Measurements from ENCODE around the gene ARHGAP20.

DNA sequence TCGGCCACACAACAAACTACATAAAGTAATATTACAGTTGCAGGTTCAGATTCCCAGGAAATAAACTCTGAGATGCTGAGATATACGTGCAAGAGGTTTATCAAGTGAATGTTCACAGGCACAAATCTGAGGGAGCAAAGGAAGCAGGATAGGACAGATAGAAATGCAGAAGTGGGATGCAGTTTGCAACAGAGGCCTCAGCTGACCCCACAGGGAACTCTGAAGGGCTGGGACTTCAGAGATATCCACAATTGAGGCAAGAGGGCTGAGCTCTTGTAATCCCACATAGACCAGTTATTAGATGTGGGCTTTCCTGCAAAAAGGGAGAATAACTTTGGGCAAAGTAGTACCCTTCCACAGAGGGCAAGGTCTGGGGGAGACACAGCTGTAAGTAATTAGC, 25.4 kb upstream of the ARHGAP20 start:
- TF ChIP-seq, protein P1, sequence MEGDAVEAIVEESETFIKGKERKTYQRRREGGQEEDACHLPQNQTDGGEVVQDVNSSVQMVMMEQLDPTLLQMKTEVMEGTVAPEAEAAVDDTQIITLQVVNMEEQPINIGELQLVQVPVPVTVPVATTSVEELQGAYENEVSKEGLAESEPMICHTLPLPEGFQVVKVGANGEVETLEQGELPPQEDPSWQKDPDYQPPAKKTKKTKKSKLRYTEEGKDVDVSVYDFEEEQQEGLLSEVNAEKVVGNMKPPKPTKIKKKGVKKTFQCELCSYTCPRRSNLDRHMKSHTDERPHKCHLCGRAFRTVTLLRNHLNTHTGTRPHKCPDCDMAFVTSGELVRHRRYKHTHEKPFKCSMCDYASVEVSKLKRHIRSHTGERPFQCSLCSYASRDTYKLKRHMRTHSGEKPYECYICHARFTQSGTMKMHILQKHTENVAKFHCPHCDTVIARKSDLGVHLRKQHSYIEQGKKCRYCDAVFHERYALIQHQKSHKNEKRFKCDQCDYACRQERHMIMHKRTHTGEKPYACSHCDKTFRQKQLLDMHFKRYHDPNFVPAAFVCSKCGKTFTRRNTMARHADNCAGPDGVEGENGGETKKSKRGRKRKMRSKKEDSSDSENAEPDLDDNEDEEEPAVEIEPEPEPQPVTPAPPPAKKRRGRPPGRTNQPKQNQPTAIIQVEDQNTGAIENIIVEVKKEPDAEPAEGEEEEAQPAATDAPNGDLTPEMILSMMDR (tag by site-specific recombination; IDR thresholded peaks at IDR 0.05): no peak
- TF ChIP-seq KLF9 (tag by site-specific recombination; IDR thresholded peaks at IDR 0.05; ENCODE audit: low read depth): no peak
- TF ChIP-seq, protein P2, sequence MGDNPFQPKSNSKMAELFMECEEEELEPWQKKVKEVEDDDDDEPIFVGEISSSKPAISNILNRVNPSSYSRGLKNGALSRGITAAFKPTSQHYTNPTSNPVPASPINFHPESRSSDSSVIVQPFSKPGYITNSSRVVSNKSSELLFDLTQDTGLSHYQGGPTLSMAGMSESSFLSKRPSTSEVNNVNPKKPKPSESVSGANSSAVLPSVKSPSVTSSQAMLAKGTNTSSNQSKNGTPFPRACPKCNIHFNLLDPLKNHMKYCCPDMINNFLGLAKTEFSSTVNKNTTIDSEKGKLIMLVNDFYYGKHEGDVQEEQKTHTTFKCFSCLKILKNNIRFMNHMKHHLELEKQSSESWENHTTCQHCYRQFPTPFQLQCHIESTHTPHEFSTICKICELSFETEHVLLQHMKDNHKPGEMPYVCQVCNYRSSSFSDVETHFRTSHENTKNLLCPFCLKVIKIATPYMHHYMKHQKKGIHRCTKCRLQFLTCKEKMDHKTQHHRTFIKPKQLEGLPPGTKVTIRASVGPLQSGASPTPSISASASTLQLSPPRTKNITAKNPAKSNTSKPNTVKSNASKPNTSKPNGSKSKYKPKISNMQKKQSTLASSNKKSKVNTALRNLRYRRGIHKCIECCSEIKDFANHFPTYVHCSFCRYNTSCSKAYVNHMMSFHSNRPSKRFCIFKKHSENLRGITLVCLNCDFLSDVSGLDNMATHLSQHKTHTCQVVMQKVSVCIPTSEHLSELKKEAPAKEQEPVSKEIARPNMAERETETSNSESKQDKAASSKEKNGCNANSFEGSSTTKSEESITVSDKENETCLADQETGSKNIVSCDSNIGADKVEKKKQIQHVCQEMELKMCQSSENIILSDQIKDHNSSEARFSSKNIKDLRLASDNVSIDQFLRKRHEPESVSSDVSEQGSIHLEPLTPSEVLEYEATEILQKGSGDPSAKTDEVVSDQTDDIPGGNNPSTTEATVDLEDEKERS (tag by site-specific recombination; IDR thresholded peaks at IDR 0.05): no peak
